Stomach smooth muscle (tissue), 2 donors: Measurements from ENCODE around the gene MYBPC1.

ENCODE experiments used
- H3K27ac ChIP-seq: one replicate; pipeline ENCODE4 v1.7.0; 2013; ENCODE audit warnings: mild to moderate bottlenecking, low read length, inconsistent platforms
- H3K27me3 ChIP-seq, 2 donors: one replicate each; pipeline ENCODE4 v1.7.0; 2013; ENCODE audit warnings: low read length in 2 of 2; ENCODE audit not compliant: insufficient read depth in 2 of 2, control insufficient read depth in 1 of 2
- H3K36me3 ChIP-seq, 2 donors: one replicate each; pipeline ENCODE4 v1.7.0; 2013; ENCODE audit warnings: low read length in 2 of 2; ENCODE audit not compliant: control insufficient read depth in 2 of 2, insufficient read depth in 2 of 2
- H3K4me1 ChIP-seq: one replicate; pipeline ENCODE4 v1.7.0; 2013; ENCODE audit warnings: low read length; ENCODE audit not compliant: control insufficient read depth, insufficient read depth
- H3K4me3 ChIP-seq, 2 donors: one replicate each; pipeline ENCODE4 v1.7.0; 2013; ENCODE audit warnings: low read length in 2 of 2
- H3K9ac ChIP-seq, 2 donors: one replicate each; pipeline ENCODE4 v1.7.0; 2013; ENCODE audit warnings: low read length in 2 of 2, mild to moderate bottlenecking in 1 of 2
- H3K9me3 ChIP-seq, 2 donors: one replicate each; pipeline ENCODE4 v1.7.0; 2013; ENCODE audit warnings: low read length in 2 of 2; ENCODE audit not compliant: control insufficient read depth in 2 of 2
- donor health status: healthy.
- donor health status: Pancreatic carcinoma.

MYBPC1 gene

GRCh38 chr12:101710288-101710687 lies 115.5 kb downstream of the MYBPC1 start:
- Histone ChIP-seq H3K4me1 (peaks cover 8% of the 10 kb centered on the region), H3K27ac (no peak overlapping the region), H3K4me3 (no peak overlapping the region), H3K9ac (no peak overlapping the region), H3K36me3 (no peaks in the 10 kb centered on the region), H3K27me3 (no peaks in the 10 kb centered on the region), H3K9me3 (no peaks in the 10 kb centered on the region)

GRCh38 chr12:101713059-101713682 lies 118.4 kb downstream of the MYBPC1 start:
- Histone ChIP-seq H3K27ac (no peak overlapping the region), H3K9ac (peak overlapping the region; percentile 25 to 31), H3K4me1 (peaks cover 8% of the 10 kb centered on the region), H3K36me3 (peaks cover 0 to 7% of the 10 kb centered on the region in 2 donors), H3K9me3 (no peaks in the 10 kb centered on the region), H3K27me3 (no peaks in the 10 kb centered on the region), H3K4me3 (peak overlapping the region in 1 of 2 donors; percentile 47)

GRCh38 chr12:101713930-101714329 lies 119.2 kb downstream of the MYBPC1 start:
- no peak overlapping the region for H3K27ac ChIP-seq

GRCh38 chr12:101714877-101715444 lies 120.2 kb downstream of the MYBPC1 start:
- Histone ChIP-seq H3K36me3 (peaks cover 0 to 7% of the 10 kb centered on the region in 2 donors), H3K9ac (no peak overlapping the region), H3K27me3 (no peaks in the 10 kb centered on the region), H3K4me1 (peaks cover 8% of the 10 kb centered on the region), H3K4me3 (no peak overlapping the region), H3K27ac (no peak overlapping the region), H3K9me3 (no peaks in the 10 kb centered on the region)

More at GRCh38 chr12:101713930-101714329, 119.2 kb downstream of the MYBPC1 start:
- Histone ChIP-seq H3K9me3 (no peaks in the 10 kb centered on the region), H3K4me1 (peaks cover 8% of the 10 kb centered on the region), H3K9ac (no peak overlapping the region), H3K27me3 (no peaks in the 10 kb centered on the region), H3K36me3 (peaks cover 0 to 7% of the 10 kb centered on the region in 2 donors), H3K4me3 (no peak overlapping the region)

- Histone ChIP-seq H3K4me3 (no peak overlapping the region), H3K27ac (no peak overlapping the region), H3K9me3 (no peaks in the 10 kb centered on the region), H3K36me3 (peaks cover 0 to 12% of the 10 kb centered on the region in 2 donors), H3K4me1 (no peaks in the 10 kb centered on the region), H3K9ac (no peak overlapping the region), H3K27me3 (no peaks in the 10 kb centered on the region)
Measured at GRCh38 chr12:101719566-101719965, 124.8 kb downstream of the MYBPC1 start.

- no peaks in the 10 kb centered on the region for H3K9me3 ChIP-seq
- no peaks in the 10 kb centered on the region for H3K27me3 ChIP-seq
- H3K36me3 ChIP-seq, result peaks cover 0 to 12% of the 10 kb centered on the region in 2 donors
- no peak overlapping the region for H3K27ac ChIP-seq
- no peak overlapping the region for H3K9ac ChIP-seq
- no peak overlapping the region for H3K4me3 ChIP-seq
- no peaks in the 10 kb centered on the region for H3K4me1 ChIP-seq
Measured at GRCh38 chr12:101720118-101720517, 125.3 kb downstream of the MYBPC1 start.

GRCh38 chr12:101722392-101722791 lies 127.6 kb downstream of the MYBPC1 start:
- no peak overlapping the region for H3K27ac ChIP-seq
- no peak overlapping the region for H3K9ac ChIP-seq
- no peaks in the 10 kb centered on the region for H3K9me3 ChIP-seq
- H3K36me3 ChIP-seq, result peaks cover 0 to 17% of the 10 kb centered on the region in 2 donors
- H3K4me1 ChIP-seq, result no peaks in the 10 kb centered on the region
- no peaks in the 10 kb centered on the region for H3K27me3 ChIP-seq
- H3K4me3 ChIP-seq, result no peak overlapping the region

- Histone ChIP-seq H3K4me1 (no peaks in the 10 kb centered on the region), H3K9me3 (no peaks in the 10 kb centered on the region), H3K36me3 (peaks cover 2 to 12% of the 10 kb centered on the region in 2 donors), H3K27ac (no peak overlapping the region), H3K27me3 (no peaks in the 10 kb centered on the region), H3K9ac (no peak overlapping the region), H3K4me3 (no peak overlapping the region)
Measured at GRCh38 chr12:101727098-101727497, 132.3 kb downstream of the MYBPC1 start.

- no peak overlapping the region for H3K27ac ChIP-seq
- H3K36me3 ChIP-seq, result peaks cover 3 to 11% of the 10 kb centered on the region in 2 donors
- no peaks in the 10 kb centered on the region for H3K9me3 ChIP-seq
- H3K4me1 ChIP-seq, result no peaks in the 10 kb centered on the region
- no peak overlapping the region for H3K9ac ChIP-seq
- H3K27me3 ChIP-seq, result no peaks in the 10 kb centered on the region
- no peak overlapping the region for H3K4me3 ChIP-seq
Measured at GRCh38 chr12:101729842-101730241, 135.1 kb downstream of the MYBPC1 start.

GRCh38 chr12:101732318-101732717 lies 137.5 kb downstream of the MYBPC1 start:
- Histone ChIP-seq H3K4me1 (no peaks in the 10 kb centered on the region), H3K4me3 (no peak overlapping the region), H3K9ac (no peak overlapping the region), H3K36me3 (peaks cover 4 to 6% of the 10 kb centered on the region in 2 donors), H3K9me3 (no peaks in the 10 kb centered on the region), H3K27ac (no peak overlapping the region), H3K27me3 (no peaks in the 10 kb centered on the region)

- H3K9me3 ChIP-seq, result no peaks in the 10 kb centered on the region
- no peaks in the 10 kb centered on the region for H3K27me3 ChIP-seq
- no peaks in the 10 kb centered on the region for H3K4me1 ChIP-seq
- H3K4me3 ChIP-seq, result no peak overlapping the region
- no peak overlapping the region for H3K27ac ChIP-seq
- no peak overlapping the region for H3K9ac ChIP-seq
- H3K36me3 ChIP-seq, result peaks cover 6 to 8% of the 10 kb centered on the region in 2 donors
Measured at GRCh38 chr12:101733166-101733565, 138.4 kb downstream of the MYBPC1 start.
